ENCODE data around the gene ARID1B.
A peak's percentile ranks its signal among the peaks of the same experiment; 100 is the strongest.

ARID1B gene

DNA sequence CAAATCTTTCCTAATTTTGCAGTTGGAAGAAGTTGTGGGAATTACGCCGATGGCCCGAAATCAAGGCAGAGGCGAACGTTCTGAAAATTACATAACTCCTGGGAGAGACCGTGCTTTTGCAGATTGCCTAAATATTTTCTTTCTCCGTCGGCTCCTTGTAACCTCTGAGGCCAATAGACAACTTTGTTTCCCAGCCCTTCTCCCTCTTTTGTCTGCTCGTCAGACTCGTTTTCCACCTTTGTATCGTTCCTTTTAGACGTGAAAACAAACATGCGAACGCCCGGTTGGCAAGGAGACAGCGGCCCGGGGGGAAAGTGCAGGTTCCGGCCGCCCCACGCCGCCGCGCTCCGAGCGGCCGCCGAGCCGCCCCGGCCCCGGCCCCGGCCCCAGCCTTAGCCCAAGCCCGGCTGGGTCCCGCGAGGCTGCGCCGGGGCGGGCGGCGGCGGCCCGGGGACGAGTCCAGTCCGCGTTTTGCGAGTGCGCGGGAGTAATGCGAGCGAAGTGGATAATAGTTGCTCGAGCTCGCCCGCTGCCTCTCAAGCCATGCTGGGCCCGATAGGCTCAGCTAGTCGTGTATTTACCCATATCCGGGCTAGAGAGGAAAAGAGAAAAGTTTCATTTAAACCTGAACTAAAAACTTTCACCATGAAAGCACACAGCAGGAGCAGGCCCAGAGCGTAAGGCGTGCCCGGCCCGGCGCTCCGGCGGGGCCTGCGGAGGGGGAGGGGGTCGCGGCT is at the start of gene ARID1B:
Gene ARID1B (plus strand): TSS at position 539 of the 737 bp plus-strand sequence. CDS start 303 bp downstream, outside the sequence.
- DNase-seq (ENCODE audit: low spot score) = peak; percentile 88

DNA sequence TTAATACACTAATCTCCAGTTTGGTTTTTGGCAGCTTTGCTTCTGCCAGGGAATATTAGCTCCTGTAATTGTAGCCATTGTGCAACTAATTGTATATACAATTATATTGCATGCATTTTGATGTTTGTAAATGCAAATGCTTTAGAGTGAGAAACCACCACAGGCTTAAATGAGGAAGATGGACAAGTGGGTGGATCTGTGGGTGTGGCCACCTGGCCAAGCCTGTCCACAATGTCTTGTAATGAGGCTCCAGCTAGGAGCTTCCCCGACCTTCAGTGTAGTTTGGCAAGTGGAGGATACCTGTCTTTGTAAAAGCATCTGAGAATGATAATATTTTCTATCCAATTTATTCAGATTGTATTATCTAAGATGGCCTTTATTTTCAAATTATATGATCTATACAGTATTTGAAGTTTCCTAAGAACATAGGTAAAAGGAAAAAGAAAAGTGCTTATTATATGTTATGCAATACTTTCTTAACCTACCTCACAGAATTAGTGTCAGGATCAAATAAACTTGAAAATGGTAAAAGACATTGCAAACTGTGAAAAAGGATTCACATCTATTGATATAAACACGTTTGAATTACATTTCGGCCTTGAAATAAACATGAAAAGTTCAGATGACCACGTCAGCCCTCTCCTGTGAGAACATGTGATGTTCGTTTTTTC is 49.3 kb upstream of the ARID1B start:
- no peak for DNase-seq (ENCODE audit: low spot score)

- DNase-seq (ENCODE audit: low spot score) = no peak
These were observed 47.9 kb upstream of the ARID1B start for GRCh38 chr6:156729248-156729647.

DNA sequence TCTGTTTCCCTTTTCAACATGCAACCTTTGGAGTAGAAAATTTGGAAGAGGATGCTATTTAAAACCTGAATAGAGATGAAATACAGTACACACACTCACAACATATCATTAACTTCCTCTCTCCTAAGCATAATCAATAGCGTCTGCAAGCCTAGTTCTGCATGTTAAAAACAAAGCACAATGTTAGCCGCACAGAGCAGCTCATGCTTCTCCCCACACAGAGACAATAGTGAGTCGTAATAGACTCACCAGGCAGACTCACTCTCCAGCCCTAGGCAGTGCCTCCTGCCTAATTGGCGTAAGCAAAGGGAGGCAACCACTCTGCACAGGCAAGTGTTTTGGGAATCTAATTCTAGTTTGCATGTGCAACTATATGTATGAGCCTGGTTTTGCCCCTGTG is 45.8 kb upstream of the ARID1B start:
- DNase-seq (ENCODE audit: low spot score) = peak; percentile 17

GRCh38 chr6:156735751-156736150 is 41.4 kb upstream of the ARID1B start:
- DNase-seq (ENCODE audit: low spot score) = no peak

GRCh38 chr6:156740604-156741003 is 36.6 kb upstream of the ARID1B start:
- DNase-seq (ENCODE audit: low spot score) = no peak

DNA sequence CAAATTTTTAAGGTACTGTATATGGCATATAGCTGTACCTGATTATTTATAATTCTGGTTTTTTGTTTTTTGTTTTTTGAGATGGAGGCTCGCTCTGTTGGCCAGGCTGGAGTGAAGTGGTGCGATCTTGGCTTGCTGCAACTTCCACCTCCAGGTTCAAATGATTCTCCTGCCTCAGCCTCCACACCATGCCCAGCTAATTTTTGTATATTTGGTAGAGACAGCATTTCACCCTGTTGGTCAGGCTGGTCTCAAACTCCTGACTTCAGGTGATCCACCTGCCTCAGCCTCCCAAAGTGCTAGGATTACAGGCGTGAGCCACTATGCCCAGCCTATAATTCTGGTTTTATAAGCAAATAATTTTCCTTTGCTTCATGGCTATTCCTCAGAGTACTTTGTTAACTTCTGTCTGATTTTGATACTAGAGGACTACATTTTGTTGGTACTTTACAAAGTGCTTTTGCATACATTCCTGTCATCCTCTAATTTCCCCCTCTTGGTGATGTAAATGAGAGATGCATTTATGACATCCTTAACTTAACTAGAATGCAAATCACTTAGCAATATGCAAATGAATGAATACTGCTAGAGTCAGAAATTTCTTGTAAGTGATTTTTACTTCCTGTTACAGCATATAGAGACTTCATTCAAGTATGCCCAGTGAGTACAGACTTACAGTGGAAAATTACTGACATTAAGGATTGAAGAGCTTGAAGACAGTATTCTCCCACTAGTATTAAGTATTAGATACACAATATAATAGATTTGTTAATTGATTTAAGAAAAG is 35.7 kb upstream of the ARID1B start:
- DNase-seq (ENCODE audit: low spot score) = no peak

DNA sequence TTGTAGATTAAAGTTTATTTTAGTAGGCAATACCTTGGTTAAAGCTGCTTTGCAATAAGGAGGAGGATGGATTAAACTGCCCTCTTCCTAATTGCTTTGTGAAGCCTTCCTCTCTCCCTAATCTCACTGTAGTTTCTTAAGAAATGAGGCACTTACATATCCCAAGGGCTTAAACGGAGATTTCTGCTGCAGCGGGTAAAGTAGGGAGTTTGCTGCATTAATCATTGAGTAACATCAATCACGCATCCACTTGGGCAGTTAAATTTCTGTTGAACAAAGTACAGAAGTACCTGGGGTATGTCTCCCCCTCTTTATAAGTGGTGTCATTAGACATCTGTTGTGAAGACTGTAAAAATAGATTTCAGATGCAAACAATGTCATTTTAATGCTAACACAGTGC is 29.5 kb upstream of the ARID1B start:
- DNase-seq (ENCODE audit: low spot score) = no peak

- DNase-seq (ENCODE audit: low spot score) = no peak
These were observed 28.7 kb upstream of the ARID1B start for GRCh38 chr6:156748504-156748903.

GRCh38 chr6:156752666-156753301 is 24.4 kb upstream of the ARID1B start:
- DNase-seq (ENCODE audit: low spot score) = no peak

DNA sequence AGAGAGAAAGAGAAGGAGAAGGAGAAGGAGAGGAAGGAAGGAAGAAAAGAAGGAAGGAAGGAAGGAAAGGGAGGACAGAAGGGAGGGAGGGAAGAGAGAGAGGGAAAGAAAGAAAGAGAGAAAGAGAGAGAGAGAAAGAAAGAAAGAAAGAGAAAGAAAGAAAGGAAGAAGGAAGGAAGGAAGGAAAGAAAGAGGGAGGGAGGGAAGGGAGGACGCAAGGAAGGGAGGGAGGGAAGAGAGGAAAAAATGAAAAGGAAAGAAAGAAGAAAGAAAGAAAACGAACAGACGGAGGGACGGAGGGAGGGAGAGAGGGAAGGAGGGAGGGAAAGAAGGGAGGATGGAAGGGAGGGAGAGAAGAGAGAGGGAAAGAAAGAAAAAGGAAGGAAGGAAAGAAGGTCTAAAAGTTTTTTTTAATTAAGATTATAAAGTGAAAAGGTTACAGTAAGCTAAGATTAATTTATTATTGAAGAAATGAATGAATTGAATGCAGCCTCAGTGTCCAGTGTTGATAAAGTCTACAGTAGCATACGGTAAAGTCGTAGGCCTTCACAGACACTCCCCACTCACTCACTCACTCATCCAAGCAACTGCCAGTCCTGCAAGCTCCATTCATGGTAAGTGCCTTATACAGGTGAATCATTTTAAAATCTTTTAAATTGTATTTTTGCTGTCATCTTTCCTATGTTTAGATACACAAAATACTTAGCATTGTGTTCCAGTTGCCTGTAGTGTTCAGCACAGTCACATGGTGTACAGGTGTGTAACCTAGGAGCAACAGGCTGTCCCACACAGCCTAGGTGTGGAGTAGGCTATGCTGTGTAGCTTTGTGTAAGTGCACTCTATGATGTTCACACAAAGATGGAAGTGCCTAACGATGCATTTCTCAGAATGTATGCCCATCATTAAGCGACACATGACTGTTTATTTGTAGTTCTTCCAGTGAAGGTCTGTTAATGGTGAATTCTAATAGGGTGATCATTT is 20.3 kb upstream of the ARID1B start:
- no peak for DNase-seq (ENCODE audit: low spot score)

GRCh38 chr6:156757849-156758248 is 19.3 kb upstream of the ARID1B start:
- no peak for DNase-seq (ENCODE audit: low spot score)

DNA sequence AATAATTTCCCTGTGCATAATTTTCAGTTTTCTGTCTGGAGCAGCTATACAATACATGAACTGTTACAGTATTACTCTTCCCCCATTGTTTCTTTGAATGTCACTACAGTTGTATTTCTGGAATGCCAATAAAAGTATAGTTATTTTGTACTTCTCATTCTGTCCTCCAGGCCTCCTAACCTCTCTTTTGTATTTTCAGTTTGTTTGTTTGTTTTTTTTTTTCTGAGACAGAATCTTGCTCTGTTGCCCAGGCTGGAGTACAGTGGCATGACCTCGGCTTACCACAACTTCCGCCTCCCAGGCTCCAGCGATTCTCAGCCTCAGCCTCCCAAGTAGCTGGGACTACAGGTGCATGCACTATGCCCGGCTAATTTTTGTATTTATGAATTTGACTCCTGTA is 16.8 kb upstream of the ARID1B start:
- DNase-seq (ENCODE audit: low spot score) = no peak

DNA sequence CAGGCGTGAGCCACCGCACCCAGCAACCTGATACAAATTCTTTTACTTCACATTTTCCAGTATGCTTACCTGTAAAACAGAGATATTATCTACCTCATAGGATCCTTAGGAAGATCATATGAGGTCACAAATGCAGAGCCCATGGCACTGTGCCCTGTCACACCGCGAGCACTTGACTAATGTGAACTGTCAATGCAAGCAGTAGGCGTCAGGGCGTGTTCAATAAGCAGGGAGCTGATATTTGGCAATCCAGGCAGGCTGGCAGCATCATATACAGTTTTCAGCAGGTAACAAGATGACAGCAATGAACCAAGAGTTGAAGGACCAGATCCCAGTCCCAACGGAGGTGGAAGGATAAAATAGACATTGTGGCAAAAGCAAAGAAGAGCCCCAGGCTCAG is 14.6 kb upstream of the ARID1B start:
- no peak for DNase-seq (ENCODE audit: low spot score)

DNA sequence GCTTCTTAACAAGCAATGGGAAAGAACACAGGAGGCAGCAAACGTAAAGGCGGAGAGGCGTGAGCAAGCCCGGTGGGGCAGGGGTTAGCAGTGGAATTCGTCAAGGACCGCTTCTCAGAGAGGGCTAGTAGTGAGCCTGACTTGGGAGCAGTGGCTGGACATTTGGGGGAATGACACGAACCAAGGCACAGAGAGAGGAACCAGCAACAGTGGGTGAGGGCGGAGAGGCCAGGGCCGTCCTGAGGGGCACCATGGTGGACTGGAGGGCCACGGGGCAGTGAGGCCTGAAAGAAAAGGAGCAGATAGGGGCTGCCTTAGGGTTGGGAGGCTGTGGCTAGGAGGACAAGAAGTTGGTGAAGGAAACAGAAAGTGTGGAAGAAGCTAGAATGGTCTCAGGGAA is 12.1 kb upstream of the ARID1B start:
- DNase-seq (ENCODE audit: low spot score) = no peak

GRCh38 chr6:156767603-156768467 is 9.3 kb upstream of the ARID1B start:
- peak; percentile 24 for DNase-seq (ENCODE audit: low spot score)

- DNase-seq (ENCODE audit: low spot score) = no peak
These were observed 6.1 kb upstream of the ARID1B start for GRCh38 chr6:156771047-156771446.

GRCh38 chr6:156771761-156772160 is 5.4 kb upstream of the ARID1B start:
- no peak for DNase-seq (ENCODE audit: low spot score)

- DNase-seq (ENCODE audit: low spot score) = no peak
These were observed 3.7 kb upstream of the ARID1B start for GRCh38 chr6:156773476-156773875.
